ENCODE data around the gene EBF4. TPM values are rescaled to one million over a fixed set of nuclear protein-coding genes. Genes with fewer than 3 reads are reported as not detected.
"Not testable (repeated sequence)": the region's sequence is repeated elsewhere in the genome, so short reads cannot be mapped to it uniquely, and the experiment has no call there.

The EBF4 gene
- total RNA-seq, 1 experiment from 2014 or later: 4.8 TPM

- no peak for DNase-seq (ENCODE audit: low spot score)
Observed at GRCh38 chr20:2671977-2672376, 20.6 kb upstream of the EBF4 start.

DNA sequence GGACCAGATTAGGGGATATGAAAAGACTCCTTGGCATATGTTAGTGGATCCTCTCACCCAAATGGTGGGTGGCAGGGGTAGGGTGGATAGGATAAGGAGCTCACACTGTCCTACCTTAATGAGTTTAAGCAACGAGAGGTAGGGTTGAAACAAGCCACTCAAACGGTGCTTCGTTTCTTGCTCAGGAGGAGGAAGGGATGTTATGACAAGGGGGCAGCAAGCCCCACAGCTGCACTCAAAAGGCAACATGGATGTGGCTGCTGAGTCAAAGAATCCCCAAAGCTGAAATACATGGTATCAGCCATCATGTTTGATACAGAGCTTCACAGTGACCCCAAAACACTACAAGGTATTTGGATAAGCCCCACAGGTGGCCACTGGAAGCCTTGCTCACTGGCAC, 20.1 kb upstream of the EBF4 start:
- DNase-seq (ENCODE audit: low spot score): no peak

- DNase-seq (ENCODE audit: low spot score): no peak
Observed at GRCh38 chr20:2673453-2673852, 19.1 kb upstream of the EBF4 start.

GRCh38 chr20:2680046-2680445, 12.5 kb upstream of the EBF4 start:
- no peak for DNase-seq (ENCODE audit: low spot score)

- not testable (repeated sequence) for DNase-seq (ENCODE audit: low spot score)
Observed at GRCh38 chr20:2682040-2682439, 10.5 kb upstream of the EBF4 start.

DNA sequence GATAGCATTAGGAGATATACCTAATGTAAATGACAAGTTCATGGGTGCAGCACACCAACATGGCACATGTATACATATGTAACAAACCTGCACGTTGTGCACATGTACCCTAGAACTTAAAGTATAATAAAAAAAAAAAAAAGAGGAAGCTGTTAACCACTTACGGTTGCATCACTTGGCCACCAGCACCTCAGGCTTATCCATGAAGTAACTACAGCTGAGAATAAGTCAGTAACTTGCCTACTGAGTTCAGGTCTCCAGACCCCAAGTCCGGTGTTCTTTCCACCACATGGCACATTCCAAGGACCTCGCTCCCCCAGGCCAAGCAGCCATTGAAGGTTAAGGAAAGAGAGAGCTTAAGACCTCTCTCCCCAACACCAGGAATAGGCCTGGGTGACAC, 7.8 kb upstream of the EBF4 start:
- not testable (repeated sequence) for DNase-seq (ENCODE audit: low spot score)

- no peak for DNase-seq (ENCODE audit: low spot score)
Observed at GRCh38 chr20:2687514-2687913, 5.1 kb upstream of the EBF4 start.

- no peak for DNase-seq (ENCODE audit: low spot score)
Observed at GRCh38 chr20:2688041-2688591, 4.5 kb upstream of the EBF4 start.

GRCh38 chr20:2690213-2690612, 2.4 kb upstream of the EBF4 start:
- no peak for DNase-seq (ENCODE audit: low spot score)

DNA sequence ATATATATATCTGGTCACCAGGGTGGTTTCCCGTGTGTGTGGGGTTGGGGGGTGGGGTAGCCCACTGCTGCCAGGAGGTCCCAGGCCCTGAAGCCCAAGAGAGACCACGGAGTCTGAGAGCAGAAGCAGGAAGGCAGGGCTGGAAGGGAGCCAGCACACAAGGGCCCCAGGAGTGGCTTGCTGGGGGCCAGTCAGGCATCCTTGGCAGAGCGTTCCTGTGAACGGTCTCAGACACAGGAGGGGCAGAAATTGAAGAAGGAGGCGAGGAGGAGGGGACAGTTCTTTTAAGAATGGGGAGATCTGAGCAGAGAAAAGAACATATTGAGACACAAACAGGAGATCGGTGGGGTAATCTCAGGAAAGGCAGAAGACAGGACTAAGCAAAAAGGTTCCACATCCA, 1.9 kb upstream of the EBF4 start:
- DNase-seq (ENCODE audit: low spot score): no peak

- no peak for DNase-seq (ENCODE audit: low spot score)
Observed at GRCh38 chr20:2691127-2691526, 1.5 kb upstream of the EBF4 start.

- DNase-seq (ENCODE audit: low spot score): no peak
Observed at GRCh38 chr20:2691663-2692035, 931 bp upstream of the EBF4 start.

- DNase-seq (ENCODE audit: low spot score): no peak
Observed at GRCh38 chr20:2692886-2693285, 306 bp downstream of the EBF4 start.

GRCh38 chr20:2693286-2694007, 867 bp downstream of the EBF4 start:
- DNase-seq (ENCODE audit: low spot score): no peak

GRCh38 chr20:2694008-2694471, 1.5 kb downstream of the EBF4 start:
- no peak for DNase-seq (ENCODE audit: low spot score)

- no peak for DNase-seq (ENCODE audit: low spot score)
Observed at GRCh38 chr20:2694519-2694918, 1.9 kb downstream of the EBF4 start.

GRCh38 chr20:2695206-2695983, 2.8 kb downstream of the EBF4 start:
- no peak for DNase-seq (ENCODE audit: low spot score)

- DNase-seq (ENCODE audit: low spot score): not testable (repeated sequence)
Observed at GRCh38 chr20:2695984-2696525, 3.5 kb downstream of the EBF4 start.

- no peak for DNase-seq (ENCODE audit: low spot score)
Observed at GRCh38 chr20:2696646-2697045, 4.1 kb downstream of the EBF4 start.

DNA sequence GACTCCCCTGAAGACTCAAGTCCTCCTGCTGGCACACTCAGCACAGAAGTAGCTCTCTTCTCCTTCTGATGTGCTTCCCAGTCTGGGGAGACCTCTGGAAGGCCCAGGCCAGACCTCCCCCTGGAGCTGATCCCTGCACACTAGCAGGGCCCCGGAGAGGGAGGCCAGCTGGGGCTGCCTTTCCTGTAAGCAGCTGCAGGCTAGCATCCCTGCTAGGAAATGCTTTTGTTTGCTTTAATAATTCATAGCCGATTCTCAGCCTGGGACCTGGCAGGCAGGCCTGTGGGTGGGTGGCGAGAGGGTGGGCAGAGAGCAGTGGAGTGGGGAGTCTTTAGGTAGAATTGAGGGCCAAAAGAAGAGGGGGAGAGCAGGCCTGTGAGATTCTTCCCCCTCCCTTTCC, 5.2 kb downstream of the EBF4 start:
- no peak for DNase-seq (ENCODE audit: low spot score)

DNA sequence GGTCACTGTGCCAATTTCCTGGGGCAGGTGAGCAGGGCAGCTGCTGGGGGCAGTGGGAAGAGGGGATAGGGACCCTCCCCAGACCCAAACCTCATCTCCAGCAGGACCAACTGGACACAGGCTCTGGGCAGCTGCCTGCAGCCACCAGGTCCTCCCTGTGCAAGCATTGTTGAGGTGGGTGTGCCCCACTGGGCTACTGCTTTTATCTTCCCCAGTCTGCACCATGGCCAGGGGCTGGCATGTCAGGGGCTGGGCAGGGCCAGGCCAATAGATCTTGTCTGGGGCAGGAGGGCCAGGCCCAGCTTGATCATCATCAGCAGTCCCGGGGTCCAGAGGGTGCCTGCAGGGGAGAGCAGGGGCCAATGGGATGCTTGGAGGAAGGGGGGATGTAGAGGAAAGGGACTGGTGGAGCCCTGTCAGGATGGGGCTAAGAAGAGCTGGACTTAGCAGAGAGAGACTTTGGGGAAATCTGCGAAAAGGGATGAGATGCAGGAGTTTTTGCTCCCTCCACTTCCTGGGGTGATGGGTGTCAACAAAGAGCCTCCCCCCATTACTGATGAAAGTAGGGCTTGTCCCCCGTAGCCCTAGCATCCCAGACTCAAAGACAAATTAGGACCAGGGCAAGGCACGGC, 5.7 kb downstream of the EBF4 start:
- DNase-seq (ENCODE audit: low spot score): no peak

DNA sequence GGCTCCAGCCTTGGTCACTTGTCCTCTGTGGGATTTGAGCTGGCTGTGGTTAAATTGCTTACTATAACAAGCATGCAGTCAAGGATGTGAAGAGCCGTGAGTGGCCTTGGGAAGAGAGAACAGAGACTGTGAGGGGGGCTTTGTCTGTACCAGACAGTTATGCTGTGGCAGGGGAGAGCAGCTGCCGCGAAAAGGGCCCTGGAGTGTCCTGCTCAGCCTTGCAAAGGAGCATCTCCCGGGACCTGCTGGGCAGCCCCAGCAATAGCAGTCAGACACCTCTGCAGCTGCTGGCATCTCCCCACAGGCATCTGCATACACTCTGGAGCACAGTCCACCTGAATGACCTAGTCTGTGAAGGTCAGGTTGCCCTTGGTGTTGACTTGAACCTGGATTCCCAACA, 6.3 kb downstream of the EBF4 start:
- no peak for DNase-seq (ENCODE audit: low spot score)

All from H4 (cell line).